ENCODE results near the gene HTR3E. TPM values are rescaled to one million over a fixed set of nuclear protein-coding genes. Genes with fewer than 3 reads are reported as not detected.

Gene HTR3E
- total RNA-seq, 2 experiments from 2014 or later, result not detected

GRCh38 chr3:184144505-184144904, 47.6 kb downstream of the HTR3E start:
- TF ChIP-seq CTCF (IDR thresholded peaks at IDR 0.05), result no peak
- no peak for ATAC-seq (ENCODE audit: poor library complexity)
- H3K4me3 Mint-ChIP-seq, result no peak overlapping the region
- CTCF ChIA-PET, result interaction anchor here (0.8 kb wide), 1 partner anchor 83 kb away, joined by 3 read pairs; no protein-coding TSS in a partner anchor
- H3K27ac Mint-ChIP-seq, result no peak overlapping the region
- DNase-seq, result no peak
- Histone ChIP-seq H3K4me1 (ENCODE audit: insufficient read depth, low read length) (no peaks in the 10 kb centered on the region), H3K27ac (ENCODE audit: low read depth in 1 of 2, low read length in 2 of 2) (no peak overlapping the region), H3K27me3 (ENCODE audit: control insufficient read depth in 1 of 2, insufficient read depth in 2 of 2, low read length in 2 of 2) (no peaks in the 10 kb centered on the region), H3K36me3 (ENCODE audit: insufficient read depth, low read length) (peaks cover 69% of the 10 kb centered on the region), H3K4me3 (ENCODE audit: low read length) (no peak overlapping the region), H3K9me3 (ENCODE audit: control insufficient read depth in 1 of 2, insufficient read depth in 1 of 2, low read length in 2 of 2) (no peaks in the 10 kb centered on the region)
- peaks cover 71% of the 10 kb centered on the region for H3K36me3 Mint-ChIP-seq (ENCODE audit: low read depth)
- H3K4me1 Mint-ChIP-seq (ENCODE audit: low read depth), result no peaks in the 10 kb centered on the region
- H3K27me3 Mint-ChIP-seq, result no peaks in the 10 kb centered on the region
- intact Hi-C loops (cut with DNase I, micrococcal nuclease), result loop anchor here in 1 of 2 experiments (10.0 kb wide), 2 partner anchors 370 to 400 kb away; no protein-coding TSS in a partner anchor
- no peaks in the 10 kb centered on the region for H3K9me3 Mint-ChIP-seq
- POLR2A ChIA-PET, result interaction anchor here (0.8 kb wide), 1 partner anchor 10 kb away, joined by 5 read pairs; the partner anchor contains the start of gene EIF2B5

- peak; percentile 80 for ATAC-seq (ENCODE audit: poor library complexity)
- Histone ChIP-seq H3K27me3 (ENCODE audit: control insufficient read depth in 1 of 2, insufficient read depth in 2 of 2, low read length in 2 of 2) (no peaks in the 10 kb centered on the region), H3K9me3 (ENCODE audit: control insufficient read depth in 1 of 2, insufficient read depth in 1 of 2, low read length in 2 of 2) (no peaks in the 10 kb centered on the region), H3K27ac (ENCODE audit: low read depth in 1 of 2, low read length in 2 of 2) (no peak overlapping the region), H3K4me1 (ENCODE audit: insufficient read depth, low read length) (no peaks in the 10 kb centered on the region), H3K36me3 (ENCODE audit: insufficient read depth, low read length) (peaks cover 63% of the 10 kb centered on the region), H3K4me3 (ENCODE audit: low read length) (no peak overlapping the region)
- Mint-ChIP-seq H3K36me3 (ENCODE audit: low read depth) (peaks cover 67% of the 10 kb centered on the region), H3K27ac (no peak overlapping the region), H3K9me3 (no peaks in the 10 kb centered on the region), H3K4me1 (ENCODE audit: low read depth) (no peaks in the 10 kb centered on the region), H3K4me3 (no peak overlapping the region), H3K27me3 (no peaks in the 10 kb centered on the region)
- DNase-seq, result peak in 9 of 14 experiments; percentile 16 to 67 (median 48)
- POLR2A ChIA-PET, result interaction anchor here (0.8 kb wide), 1 partner anchor 10 kb away, joined by 5 read pairs; the partner anchor contains the start of gene EIF2B5
- intact Hi-C loops (cut with DNase I, micrococcal nuclease), result loop anchor here in 1 of 2 experiments (1.0 to 10.0 kb wide), 3 partner anchors 106 to 400 kb away; no protein-coding TSS in a partner anchor
- CTCF ChIA-PET, result interaction anchor here (1.2 to 1.4 kb wide), 2 partner anchors 10 to 105 kb away, joined by 3 to 4 read pairs; partner anchors contain the start of genes EEF1AKMT4 and EIF2B5
- peak; percentile 31 for TF ChIP-seq CTCF (IDR thresholded peaks at IDR 0.05)
These were observed 48.3 kb downstream of the HTR3E start for GRCh38 chr3:184145111-184145524.

GRCh38 chr3:184145751-184146270, 48.9 kb downstream of the HTR3E start:
- Histone ChIP-seq H3K4me1 (ENCODE audit: insufficient read depth, low read length) (no peaks in the 10 kb centered on the region), H3K9me3 (ENCODE audit: control insufficient read depth in 1 of 2, insufficient read depth in 1 of 2, low read length in 2 of 2) (no peaks in the 10 kb centered on the region), H3K27ac (ENCODE audit: low read depth in 1 of 2, low read length in 2 of 2) (no peak overlapping the region), H3K36me3 (ENCODE audit: insufficient read depth, low read length) (peaks cover 57% of the 10 kb centered on the region), H3K4me3 (ENCODE audit: low read length) (no peak overlapping the region), H3K27me3 (ENCODE audit: control insufficient read depth in 1 of 2, insufficient read depth in 2 of 2, low read length in 2 of 2) (no peaks in the 10 kb centered on the region)
- no peaks in the 10 kb centered on the region for H3K4me1 Mint-ChIP-seq (ENCODE audit: low read depth)
- no peaks in the 10 kb centered on the region for H3K27me3 Mint-ChIP-seq
- ATAC-seq (ENCODE audit: poor library complexity), result no peak
- TF ChIP-seq CTCF (IDR thresholded peaks at IDR 0.05), result no peak
- H3K9me3 Mint-ChIP-seq, result no peaks in the 10 kb centered on the region
- no peak overlapping the region for H3K27ac Mint-ChIP-seq
- ChIA-PET CTCF (interaction anchor here (1.2 to 1.4 kb wide), 2 partner anchors 11 to 104 kb away, joined by 3 to 4 read pairs; partner anchors contain the start of genes EEF1AKMT4 and EIF2B5), POLR2A (no interaction called here)
- intact Hi-C loops (cut with DNase I, micrococcal nuclease), result loop anchor here in 1 of 2 experiments (1.0 to 10.0 kb wide), 3 partner anchors 105 to 399 kb away; no protein-coding TSS in a partner anchor
- no peak overlapping the region for H3K4me3 Mint-ChIP-seq
- H3K36me3 Mint-ChIP-seq (ENCODE audit: low read depth), result peaks cover 60% of the 10 kb centered on the region
- no peak for DNase-seq
